ENCODE results near the gene POFUT2.

Gene POFUT2

DNA sequence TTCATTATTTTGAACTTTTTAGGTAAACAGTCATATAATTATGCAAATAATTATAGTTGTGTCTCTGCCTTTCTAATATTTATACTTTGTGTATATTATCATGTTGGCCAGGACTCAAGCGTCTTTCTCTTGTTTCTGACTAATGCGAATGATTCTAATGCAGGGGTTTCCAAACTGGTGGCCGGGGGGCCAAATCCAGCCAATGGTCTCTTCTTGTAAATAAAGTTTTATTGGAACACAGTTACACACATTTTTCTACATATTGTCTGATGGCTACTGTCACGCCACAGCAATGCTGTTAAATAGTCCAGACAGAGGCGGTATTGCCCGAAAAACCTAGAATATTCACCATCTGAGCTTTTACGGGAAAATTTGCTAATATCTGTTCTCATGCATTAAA lies 8.9 kb upstream of the POFUT2 start:
- no peak for DNase-seq

- no peak for DNase-seq
These were observed 8.1 kb upstream of the POFUT2 start for GRCh38 chr21:45295576-45296365.

DNA sequence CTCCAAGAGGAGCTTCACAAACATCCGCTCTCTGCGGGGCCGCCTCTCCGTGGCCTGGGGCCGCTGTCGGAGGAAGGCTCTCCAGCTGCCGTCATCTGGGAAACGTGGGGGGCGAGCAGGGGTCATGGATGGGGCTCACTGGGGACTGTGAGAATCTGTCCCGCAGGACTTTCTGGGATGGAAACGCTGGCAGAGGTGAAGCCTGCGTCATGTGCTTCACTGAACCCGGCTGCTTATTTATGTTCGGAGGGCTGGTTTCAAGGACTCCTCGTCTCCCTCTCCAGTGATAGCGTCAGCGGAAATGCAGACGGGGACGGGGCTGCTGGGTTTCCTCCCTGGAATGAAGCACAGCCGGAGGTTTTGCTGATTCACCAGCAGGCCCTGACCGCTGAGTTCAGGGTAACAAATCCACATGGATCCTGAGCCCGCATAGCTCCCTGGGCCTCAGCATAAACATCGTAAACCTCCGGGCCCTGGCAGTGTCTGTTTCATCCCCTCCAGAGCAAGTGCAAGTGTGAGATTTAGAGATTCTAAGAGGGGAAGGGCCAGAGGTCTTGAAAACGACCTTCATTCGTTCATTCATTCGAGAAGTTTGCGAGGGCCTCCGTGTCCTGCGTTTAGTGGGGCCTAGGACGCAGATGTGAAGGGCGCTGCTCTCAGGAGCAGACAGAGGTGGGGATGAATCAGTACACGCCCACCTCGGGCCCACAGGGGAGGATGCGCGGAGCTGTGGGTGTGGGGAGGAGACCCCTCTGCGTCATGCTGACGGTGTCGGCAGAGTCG lies 7.0 kb upstream of the POFUT2 start:
- no peak for DNase-seq

DNA sequence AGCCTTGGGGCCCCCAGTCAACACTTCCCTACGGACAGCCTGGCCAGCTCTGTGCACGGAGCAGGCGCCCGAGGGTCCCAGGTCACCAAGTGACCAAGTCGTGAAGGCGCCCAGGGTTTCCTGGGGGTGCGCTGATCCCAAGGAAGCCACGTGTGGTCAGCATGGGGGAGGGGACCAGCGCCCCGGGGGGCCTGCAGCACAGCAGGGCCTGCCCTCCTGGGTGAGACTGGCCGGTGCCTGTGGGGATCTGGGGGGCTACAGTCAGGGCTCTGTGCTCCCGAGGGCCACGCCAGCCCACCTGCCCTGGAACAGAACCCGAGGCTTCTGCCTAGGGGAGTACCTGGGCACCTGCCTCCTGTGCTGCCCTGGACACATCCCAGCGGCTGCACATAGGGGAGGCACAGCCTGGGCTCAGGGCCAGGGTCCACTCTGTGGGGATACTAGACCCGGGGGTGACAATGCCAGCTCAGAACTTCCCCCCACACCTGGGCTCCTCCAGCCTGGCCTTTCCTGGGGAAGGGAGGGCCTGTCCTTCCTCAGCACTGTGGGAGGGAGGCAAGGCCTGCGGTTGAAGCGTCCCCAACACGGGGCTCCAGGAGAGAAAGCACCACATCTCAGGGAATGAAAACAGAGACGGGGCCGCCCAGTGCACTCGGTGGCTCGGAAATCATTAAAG lies 6.2 kb upstream of the POFUT2 start:
- DNase-seq: no peak

- no peak for DNase-seq
These were observed 5.6 kb upstream of the POFUT2 start for GRCh38 chr21:45293220-45293725.

DNA sequence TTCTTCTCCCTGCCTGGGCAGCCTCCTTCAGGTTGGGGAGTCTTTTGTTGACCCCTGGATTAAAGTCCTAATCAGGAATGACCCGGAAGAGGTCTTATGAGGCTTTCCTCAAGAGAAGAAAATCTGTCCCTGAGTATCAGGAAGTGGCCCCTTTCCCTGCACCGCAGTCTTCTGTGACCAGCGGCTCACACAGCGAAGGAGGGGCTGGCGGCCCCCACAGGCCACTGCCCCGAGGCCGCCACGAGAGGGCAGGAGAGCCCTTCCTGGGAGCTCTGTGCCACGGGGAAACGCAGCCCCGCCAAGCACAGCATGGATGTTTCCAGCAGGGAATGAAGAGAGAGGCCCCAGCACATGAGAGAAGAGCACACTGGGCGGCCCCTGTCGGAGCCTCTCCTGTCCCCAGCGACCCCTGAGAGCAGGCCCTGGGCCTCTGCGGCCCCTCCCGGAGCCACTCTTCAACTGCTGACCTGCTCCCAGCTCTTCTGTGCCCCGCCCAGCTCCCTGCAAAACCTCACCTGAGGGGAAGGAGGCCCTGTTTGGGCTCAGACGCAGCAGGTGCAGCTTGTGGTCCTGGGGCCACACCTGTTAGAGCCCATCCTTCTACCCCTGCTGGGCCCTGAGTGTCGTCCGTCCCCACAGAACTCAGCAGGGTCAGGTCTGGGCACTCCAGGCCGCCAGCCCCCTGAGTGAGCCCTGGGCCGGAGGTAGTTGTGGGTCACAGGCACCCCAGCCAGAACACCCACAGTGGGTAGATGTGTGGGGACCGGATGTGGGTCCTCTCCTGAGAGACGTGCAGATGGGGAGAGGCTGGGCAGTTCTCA lies 4.9 kb upstream of the POFUT2 start:
- DNase-seq: peak; percentile 72

GRCh38 chr21:45291613-45292398 lies 4.1 kb upstream of the POFUT2 start:
- no peak for DNase-seq

DNA sequence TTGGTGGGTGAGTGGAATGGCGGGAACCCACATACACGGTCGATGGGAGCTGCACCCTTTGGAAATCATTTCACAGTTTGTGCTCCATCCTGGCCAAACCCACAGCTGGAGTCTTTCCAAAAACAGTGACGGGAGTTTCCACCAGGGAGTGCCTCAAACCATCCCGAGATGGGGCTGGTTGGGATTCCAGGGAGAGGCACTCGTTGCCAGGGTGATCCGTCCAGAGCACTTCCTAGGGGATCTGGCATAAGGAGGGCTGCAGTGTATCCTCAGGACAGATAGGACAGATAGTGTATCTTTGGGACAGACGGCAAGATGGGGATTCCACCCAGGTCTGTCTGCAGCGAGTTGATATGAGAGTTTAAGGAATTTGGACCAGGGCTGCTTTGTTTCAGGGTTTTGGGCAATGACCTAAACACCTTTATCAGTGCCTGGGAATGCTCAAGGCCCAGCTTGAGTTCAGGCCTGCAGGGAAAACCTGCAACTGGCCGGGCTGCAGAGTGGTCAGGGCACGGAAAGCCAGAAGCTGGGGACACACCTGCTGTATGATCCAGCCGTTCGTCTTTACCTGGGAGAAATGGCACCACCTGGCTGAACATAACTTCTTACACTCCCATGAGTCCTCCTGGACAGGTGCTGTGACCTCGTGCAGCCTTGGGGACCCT lies 3.4 kb upstream of the POFUT2 start:
- DNase-seq: no peak

GRCh38 chr21:45289655-45290515 lies 2.2 kb upstream of the POFUT2 start:
- no peak for DNase-seq

- no peak for DNase-seq
These were observed 1.4 kb upstream of the POFUT2 start for GRCh38 chr21:45289134-45289533.

- no peak for DNase-seq
These were observed 746 bp upstream of the POFUT2 start for GRCh38 chr21:45288441-45288841.

DNA sequence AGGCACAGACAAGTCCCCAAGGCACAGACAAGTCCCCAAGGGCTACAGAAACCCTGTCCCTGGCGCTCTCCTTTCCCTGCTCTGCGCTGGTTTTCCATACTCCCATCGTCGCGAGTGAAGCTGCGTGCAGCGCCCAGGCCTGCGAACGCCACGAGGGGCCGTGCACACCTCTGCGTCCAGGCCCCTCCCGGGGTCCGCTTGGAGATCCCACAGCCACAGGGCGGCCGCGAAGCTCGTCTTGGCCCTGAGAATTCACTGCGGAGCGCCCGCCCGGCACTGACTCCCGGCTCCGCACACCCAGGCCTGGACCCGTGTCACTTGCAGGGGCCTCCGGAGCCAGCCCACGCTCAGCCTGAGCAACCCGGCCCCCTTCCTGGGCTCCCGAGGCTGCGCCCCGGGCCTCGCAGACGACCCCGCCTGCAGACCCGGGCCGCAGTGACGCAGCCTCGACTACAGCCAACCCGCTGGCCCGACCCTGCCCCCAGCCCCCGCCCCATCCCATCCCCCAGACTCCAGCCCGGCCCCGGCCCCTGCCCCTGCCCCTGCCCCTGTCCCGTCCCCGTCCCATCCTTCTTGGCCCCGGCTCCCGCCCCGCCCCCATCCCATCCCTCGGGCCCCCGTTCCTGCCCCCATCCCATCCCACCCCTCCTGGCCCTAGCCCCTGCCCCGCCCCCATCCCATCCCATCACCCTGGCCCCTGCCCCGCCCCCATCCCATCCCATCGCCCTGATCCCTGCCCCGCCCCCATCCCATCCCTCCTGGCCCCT lies 841 bp downstream of the POFUT2 start:
- no peak for DNase-seq

DNA sequence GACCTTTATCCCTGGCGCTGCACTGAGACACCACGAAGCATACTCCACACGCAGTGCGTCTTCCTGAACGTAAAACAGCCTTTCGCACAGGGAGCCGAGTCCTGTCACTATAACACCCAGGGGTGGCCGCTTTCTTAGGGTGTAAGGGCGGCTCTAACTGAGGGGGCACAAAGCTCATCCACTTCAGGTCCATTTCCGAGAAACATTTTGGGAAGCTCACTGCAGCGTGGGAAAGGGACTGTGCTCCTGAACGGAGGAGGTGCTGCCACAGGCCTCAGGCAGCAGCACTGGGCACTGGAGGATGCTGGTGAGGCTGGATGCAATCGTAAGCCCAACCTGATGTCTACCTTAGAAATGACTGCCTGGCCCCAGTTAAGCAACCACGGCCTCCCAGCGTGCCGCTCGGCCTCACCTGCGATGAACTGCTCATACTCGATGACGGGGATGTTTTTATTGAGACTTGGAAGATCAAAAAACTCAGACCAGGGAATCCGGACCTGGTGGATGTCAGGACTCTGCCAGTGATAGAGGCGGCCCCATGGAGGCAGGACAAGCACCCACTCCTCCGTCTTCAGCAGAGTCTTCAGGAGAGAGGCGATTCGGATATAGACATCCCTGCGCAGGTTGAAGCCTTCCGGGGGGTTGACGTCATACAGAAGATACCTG lies 2.3 kb downstream of the POFUT2 start:
- DNase-seq: no peak

- DNase-seq: no peak
These were observed 3.3 kb downstream of the POFUT2 start for GRCh38 chr21:45284456-45284741.

DNA sequence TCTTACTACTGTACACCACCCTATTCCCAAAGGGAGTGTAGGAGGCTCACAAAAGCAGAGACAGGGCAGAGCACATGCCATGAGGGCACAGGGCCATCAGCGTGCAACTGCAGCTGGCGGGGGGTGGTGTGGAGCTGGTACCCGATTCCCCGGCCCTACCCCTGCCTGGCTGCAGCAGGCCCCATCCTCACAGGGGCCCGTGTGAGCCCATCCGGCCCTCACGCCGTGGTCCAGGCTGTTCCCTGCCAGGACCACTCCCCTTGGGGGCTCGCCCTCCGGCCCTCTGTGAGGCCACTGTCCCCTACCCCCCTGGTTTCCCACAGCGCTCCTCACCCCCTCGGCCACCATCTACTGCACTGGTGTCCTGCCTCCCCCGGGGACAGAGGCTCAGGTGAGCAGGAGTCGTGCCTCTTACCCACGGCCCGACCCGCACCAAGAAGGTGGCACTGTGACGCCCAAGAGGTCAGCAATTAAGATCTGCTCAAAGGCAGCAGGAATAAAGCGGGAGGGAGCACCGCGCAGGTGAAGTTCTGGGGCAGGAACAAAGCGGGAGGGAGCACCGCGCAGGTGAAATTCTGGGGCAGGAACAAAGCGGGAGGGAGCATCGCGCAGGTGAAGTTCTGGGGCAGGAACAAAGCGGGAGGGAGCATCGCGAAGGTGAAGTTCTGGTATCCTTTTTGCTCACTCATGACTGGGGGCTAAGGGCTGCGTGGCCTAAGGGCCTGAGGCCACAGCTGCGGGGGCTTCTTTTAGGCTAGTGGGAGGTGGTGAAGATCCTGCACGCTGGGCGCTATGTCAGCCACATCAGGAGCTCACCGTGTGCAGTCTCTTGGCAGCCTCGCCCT lies 3.9 kb downstream of the POFUT2 start:
- DNase-seq: no peak

DNA sequence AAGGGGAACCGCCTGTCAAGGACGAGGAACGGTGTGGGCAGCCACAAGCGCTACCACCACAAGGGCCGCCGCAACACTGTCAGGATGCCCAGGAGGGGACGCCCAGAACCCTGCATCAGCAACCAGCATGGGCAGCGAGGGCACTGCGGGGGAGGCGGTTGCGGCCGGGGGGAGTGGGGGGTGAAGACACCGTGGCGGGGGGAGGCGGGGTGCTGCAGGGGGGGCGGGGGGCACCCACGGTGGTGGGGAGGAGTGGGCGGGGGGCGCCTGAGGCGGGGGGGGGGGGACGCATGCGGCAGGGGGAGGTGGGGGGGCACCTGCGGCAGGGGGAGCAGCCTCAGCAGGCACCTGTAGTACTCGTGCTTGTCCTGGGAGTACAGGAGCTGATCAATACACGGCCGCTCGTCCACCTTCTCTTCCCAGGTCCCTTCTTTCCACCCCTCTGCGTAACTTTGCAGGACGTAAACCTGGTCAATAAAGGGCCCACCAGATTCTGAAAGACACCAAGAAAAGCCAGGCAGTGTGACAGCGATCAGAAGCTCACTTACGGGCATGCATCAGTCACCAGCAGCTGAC lies 4.6 kb downstream of the POFUT2 start:
- DNase-seq: no peak

GRCh38 chr21:45282283-45283034 lies 5.2 kb downstream of the POFUT2 start:
- DNase-seq: no peak

All from stimulated activated CD4-positive, alpha-beta T cell treated with anti-CD3 and anti-CD28 coated beads, Interleukin-12 subunit alpha, Interleukin-12 subunit beta, amount 100 ng/mL, for 4 hours (primary cell).